B cell (primary cell): Measurements from ENCODE around the gene KRT14.

ENCODE experiments used
- CTCF ChIP-seq: fragments of 200-600 bp; IDR thresholded peaks from one replicate; pipeline ENCODE4 v1.8.0; 2022; ENCODE audit warnings: antibody characterized with exemption, mild to moderate bottlenecking
- EZH2 ChIP-seq: IDR thresholded peaks from 2 replicates; pipeline ENCODE4 v1.6.1; 2012; ENCODE audit warnings: borderline replicate concordance, low read depth, mild to moderate bottlenecking, moderate library complexity, low read length; ENCODE audit not compliant: insufficient read depth, poor library complexity, severe bottlenecking

GRCh38 chr17:41537990-41538389 is 48.7 kb downstream of the KRT14 start:
- TF ChIP-seq CTCF = no peak
- no peak for TF ChIP-seq EZH2
